GM21529 (cell line): ENCODE measurements around the gene CRADD.
"Not testable (repeated sequence)": the region's sequence is repeated elsewhere in the genome, so short reads cannot be mapped to it uniquely, and the experiment has no call there.

Source experiments
- ATAC-seq: cut with Tn5 transposase; IDR thresholded peaks from one replicate; pipeline ENCODE4 v1.9.1; 2021; ENCODE audit not compliant: unreplicated experiment

Gene CRADD

DNA sequence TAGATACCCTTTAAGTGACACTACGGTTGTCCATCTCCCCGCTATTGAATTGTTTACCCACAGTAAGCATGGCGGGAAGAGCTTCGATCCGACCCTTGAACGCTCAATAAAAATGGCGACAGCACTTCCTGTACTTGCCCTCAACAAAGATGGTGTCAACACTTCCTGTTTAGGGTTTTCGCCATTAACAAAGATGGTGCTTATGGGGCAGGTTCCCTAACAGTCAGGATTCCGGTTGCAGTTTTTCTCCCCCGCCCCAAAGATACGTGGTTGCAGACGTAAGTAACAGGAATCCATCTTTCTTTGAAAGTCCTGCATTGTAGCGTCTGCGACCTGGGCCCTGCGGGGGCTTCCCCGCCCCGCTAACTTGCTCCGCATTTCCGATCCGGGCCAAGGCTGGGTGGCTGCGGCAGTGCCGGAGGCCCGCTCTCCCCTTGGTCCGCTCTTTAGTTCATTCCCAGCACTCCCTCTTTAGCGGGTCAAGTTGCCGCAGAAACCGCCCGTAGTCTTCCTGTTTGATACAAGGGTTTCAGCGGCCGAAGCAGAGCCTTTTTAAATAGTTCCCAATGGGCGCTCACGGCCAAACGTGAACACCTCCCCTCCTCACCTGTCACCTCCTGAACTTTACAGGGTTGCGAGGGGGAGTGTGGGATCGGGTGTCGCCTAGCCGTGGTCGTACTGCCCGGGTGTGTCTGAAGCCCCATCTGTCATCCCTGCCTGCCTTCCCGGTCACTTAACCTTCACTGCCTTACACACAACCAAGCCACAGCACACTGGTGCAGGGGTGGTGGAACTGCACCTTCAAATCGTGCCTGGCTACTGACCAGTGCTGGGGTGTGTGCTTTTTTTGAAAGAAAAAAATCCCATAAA lies at the start of gene CRADD:
Gene CRADD (plus strand): TSS at position 181 of the 870 bp plus-strand sequence.
- peak; percentile 89 for ATAC-seq

- ATAC-seq, result no peak
Observed at GRCh38 chr12:93632383-93632782, 44.8 kb upstream of the CRADD start.

GRCh38 chr12:93634416-93634815 lies 42.8 kb upstream of the CRADD start:
- no peak for ATAC-seq

- no peak for ATAC-seq
Observed at GRCh38 chr12:93636708-93637107, 40.5 kb upstream of the CRADD start.

DNA sequence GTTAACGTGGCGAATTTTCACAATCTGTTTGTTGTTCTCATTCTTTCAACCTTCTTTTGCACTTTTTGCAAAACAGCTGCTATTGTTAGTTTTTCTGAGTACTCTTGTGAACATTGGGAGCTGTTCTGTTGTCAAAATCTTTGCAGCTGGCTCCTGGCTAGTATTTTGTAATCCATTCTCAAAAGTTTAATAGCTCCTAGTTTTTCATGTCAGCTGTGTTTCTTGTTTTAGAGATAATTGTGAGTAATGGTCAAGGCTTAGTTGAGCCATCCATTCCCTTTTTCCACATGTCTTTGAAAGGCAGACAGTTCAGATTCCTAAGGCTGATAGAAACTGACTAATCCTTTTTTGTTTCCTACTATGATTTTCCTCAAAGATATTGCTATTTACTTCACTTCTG lies 39.1 kb upstream of the CRADD start:
- no peak for ATAC-seq

GRCh38 chr12:93638954-93639353 lies 38.2 kb upstream of the CRADD start:
- no peak for ATAC-seq

GRCh38 chr12:93639406-93639805 lies 37.8 kb upstream of the CRADD start:
- no peak for ATAC-seq

DNA sequence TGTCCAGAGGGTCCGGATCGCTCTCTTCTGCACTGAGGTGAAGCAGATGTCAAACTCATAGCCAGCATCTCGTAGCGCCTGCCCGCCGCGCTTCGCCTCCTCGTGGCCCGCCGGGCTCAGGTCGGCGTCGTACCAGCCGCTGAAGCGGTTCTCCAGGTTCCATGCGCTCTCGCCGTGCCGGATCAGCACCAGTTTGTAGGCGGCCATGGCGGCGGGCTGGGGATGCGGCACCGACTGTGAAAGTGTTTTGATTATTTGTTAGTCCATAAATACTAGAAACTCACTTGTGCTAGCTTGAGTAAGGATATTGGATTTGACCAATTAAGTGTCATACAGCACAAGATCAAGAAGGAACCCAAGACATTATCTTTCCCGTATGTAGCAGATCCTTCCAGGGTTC lies 35.8 kb upstream of the CRADD start:
- not testable (repeated sequence) for ATAC-seq

GRCh38 chr12:93642751-93643150 lies 34.4 kb upstream of the CRADD start:
- ATAC-seq, result no peak

GRCh38 chr12:93645702-93646101 lies 31.5 kb upstream of the CRADD start:
- no peak for ATAC-seq

- no peak for ATAC-seq
Observed at GRCh38 chr12:93650626-93651025, 26.5 kb upstream of the CRADD start.

GRCh38 chr12:93653079-93653478 lies 24.1 kb upstream of the CRADD start:
- ATAC-seq, result no peak

- ATAC-seq, result no peak
Observed at GRCh38 chr12:93653712-93654111, 23.5 kb upstream of the CRADD start.

DNA sequence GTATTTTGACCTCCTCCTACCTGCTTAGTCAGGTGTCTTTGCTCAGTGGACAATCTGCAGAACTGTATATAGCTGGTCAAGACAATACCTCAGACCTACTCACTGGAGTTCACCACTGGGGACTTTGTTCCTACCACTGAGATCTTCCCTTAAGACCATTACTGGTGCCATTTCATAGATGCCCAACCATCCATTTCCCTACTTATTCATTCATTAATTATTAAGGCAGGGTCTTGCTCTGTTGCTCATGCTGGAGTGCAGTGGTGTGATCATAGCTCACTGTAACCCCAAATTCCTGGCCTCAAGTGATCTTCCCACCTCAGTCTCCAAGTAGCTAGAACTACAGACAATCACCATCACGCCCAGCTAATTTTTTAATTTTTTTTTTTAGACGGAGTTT lies 22.8 kb upstream of the CRADD start:
- ATAC-seq, result no peak

DNA sequence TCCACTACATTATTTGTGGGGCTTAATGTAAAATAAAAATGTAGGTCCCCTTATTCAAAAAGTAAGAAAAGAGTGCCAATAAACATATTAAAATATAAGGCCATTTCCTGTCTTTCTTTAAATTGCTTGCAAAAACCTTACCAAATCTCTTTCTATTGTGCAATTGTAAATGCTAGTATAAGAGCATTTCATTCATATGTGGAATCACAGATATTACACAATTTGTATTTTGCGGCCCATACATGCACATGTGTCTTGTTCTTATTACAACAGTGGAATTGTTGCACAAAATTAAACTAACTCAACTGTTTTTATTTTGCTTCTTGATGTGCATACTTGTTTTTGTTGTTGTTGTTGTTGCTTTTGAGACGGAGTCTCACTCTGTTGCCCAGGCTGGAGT lies 20.1 kb upstream of the CRADD start:
- no peak for ATAC-seq

GRCh38 chr12:93661021-93661420 lies 16.2 kb upstream of the CRADD start:
- no peak for ATAC-seq

DNA sequence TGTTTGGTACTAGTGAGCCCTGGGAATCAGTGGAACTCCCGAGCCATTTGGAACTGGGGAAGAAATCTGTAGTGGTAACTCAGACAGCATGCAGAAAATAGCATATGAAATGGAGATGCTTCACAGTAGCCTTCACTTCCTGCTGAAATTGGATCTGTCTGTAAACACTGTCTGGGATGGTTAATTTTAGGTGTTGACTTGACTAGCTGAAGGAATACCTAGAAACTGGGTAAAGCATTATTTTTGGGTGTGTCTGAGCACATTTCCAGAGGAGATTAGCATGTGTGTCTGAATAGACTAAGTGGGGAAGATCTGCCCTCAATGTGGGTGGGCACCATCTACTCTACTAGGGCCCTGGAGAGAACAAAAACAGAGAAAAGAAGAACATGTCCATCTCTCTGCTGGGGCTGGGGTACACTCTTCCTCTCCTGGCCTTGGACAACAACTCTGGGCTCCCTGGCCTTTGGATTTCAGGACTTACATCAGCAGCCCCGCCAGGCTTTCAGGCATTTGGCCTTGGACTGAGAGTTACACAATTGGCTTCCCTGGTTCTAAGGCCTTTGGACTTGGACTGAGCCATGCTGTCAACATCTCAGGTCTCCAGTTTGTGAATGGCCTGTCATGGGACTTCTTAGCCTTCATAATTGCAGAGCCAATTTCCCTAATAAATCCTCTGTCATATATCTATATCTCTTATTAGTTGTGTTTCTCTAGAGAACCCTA lies 14.0 kb upstream of the CRADD start:
- no peak for ATAC-seq

DNA sequence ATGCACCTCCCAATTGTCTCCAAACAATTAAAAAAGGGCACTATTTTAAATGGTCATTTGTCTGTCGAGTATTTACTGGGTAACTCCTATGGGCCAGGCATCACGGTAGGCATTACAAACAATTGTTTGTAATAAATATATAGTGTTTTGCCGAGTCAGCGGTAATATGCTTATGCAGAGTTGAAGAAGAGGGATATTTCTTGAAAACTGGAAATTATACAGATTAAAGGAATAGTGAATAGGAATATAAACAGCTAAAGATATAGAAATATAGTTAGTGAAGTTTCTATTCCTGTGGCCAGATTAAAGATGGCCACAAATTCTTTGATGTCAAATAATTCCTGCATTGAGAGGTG lies 13.5 kb upstream of the CRADD start:
- no peak for ATAC-seq

GRCh38 chr12:93664573-93665138 lies 12.5 kb upstream of the CRADD start:
- ATAC-seq, result no peak

- ATAC-seq, result no peak
Observed at GRCh38 chr12:93667672-93668071, 9.5 kb upstream of the CRADD start.

GRCh38 chr12:93668919-93669418 lies 8.2 kb upstream of the CRADD start:
- ATAC-seq, result peak; percentile 60

GRCh38 chr12:93669452-93669851 lies 7.7 kb upstream of the CRADD start:
- no peak for ATAC-seq
